ENCODE results near the gene HSD3B1. TPM values are rescaled to one million over a fixed set of nuclear protein-coding genes. Genes with fewer than 3 reads are reported as not detected.

The HSD3B1 gene
- total RNA-seq, 1 donor from 2014 or later: not detected

DNA sequence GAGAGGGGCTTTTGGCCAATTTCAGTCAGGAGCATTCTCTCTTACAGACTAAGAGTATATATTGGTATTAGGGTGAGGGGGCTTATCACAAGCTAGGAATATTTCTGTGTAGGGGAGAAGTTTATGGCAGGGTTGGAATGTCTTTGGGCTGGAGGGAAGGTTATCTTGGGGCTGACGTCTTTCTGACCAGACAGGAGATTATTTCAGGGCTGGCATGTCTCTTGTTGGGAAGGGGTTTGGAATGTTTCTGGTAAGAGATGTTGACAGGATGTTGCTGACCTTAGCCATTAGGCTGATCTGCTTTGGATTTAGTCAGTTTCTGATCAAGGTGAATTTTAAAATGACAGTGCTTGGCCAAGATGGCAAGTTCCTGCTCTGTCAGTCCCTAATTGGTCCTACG, 17.8 kb upstream of the HSD3B1 start:
- intact Hi-C loops (cut with DNase I): no loop called here
- no peaks in the 10 kb centered on the region for H3K9me3 ChIP-seq
- no peaks in the 10 kb centered on the region for H3K36me3 ChIP-seq
- no peak for DNase-seq (ENCODE audit: low spot score in 2 of 2)
- H3K27ac ChIP-seq: no peak overlapping the region
- TF ChIP-seq, protein P1, sequence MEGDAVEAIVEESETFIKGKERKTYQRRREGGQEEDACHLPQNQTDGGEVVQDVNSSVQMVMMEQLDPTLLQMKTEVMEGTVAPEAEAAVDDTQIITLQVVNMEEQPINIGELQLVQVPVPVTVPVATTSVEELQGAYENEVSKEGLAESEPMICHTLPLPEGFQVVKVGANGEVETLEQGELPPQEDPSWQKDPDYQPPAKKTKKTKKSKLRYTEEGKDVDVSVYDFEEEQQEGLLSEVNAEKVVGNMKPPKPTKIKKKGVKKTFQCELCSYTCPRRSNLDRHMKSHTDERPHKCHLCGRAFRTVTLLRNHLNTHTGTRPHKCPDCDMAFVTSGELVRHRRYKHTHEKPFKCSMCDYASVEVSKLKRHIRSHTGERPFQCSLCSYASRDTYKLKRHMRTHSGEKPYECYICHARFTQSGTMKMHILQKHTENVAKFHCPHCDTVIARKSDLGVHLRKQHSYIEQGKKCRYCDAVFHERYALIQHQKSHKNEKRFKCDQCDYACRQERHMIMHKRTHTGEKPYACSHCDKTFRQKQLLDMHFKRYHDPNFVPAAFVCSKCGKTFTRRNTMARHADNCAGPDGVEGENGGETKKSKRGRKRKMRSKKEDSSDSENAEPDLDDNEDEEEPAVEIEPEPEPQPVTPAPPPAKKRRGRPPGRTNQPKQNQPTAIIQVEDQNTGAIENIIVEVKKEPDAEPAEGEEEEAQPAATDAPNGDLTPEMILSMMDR (IDR thresholded peaks at IDR 0.05): no peak
- H3K4me1 ChIP-seq: no peaks in the 10 kb centered on the region
- no peak overlapping the region for H3K4me3 ChIP-seq
- no peaks in the 10 kb centered on the region for H3K27me3 ChIP-seq

DNA sequence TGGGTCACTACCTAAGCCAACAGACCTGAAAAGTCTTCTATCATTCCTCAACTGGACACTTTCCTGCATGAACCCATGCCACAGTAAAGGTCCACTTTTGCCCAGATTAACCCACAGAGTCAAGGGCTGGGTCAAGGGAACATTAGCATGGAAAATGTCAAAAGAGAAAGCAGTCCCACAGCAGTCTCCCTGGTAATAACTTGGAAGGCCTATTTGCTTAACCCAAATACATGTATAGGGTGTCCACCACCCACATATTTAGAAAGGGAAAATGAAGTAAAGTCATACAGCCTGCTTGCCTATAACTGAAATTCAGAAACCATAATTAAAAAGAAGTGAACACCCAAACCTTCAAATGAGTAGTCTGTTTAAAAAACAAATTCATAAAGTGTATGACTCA, 16.1 kb upstream of the HSD3B1 start:
- H3K36me3 ChIP-seq: no peaks in the 10 kb centered on the region
- no peak for DNase-seq (ENCODE audit: low spot score in 2 of 2)
- TF ChIP-seq, protein P1 (IDR thresholded peaks at IDR 0.05): no peak
- no peaks in the 10 kb centered on the region for H3K4me1 ChIP-seq
- H3K27me3 ChIP-seq: no peaks in the 10 kb centered on the region
- no peak overlapping the region for H3K4me3 ChIP-seq
- intact Hi-C loops (cut with DNase I): no loop called here
- H3K27ac ChIP-seq: no peak overlapping the region
- H3K9me3 ChIP-seq: peaks cover 0 to 3% of the 10 kb centered on the region in 2 donors

DNA sequence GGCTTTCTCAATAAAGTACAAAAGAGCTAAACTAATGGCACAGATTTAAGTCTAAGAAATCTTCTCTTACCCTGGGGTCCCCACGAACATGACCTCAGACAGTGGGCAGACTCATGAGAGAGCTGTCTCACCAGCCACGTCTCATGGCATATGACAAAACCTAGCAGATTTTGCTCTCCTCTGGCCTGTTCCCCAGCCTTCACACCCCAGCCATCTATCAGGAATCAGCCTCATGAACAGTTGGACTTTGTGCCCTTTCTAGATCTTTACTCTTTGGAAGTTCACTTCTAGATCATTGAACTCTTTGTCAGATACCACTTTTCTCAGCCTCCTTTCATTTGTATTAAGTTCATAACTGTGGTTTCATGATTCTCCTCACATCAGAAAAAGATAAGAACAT, 14.2 kb upstream of the HSD3B1 start:
- TF ChIP-seq, protein P1 (IDR thresholded peaks at IDR 0.05): no peak
- Histone ChIP-seq H3K4me3 (no peak overlapping the region), H3K27me3 (no peaks in the 10 kb centered on the region), H3K9me3 (peaks cover 0 to 8% of the 10 kb centered on the region in 2 donors), H3K4me1 (no peaks in the 10 kb centered on the region), H3K27ac (no peak overlapping the region), H3K36me3 (no peaks in the 10 kb centered on the region)
- DNase-seq (ENCODE audit: low spot score in 2 of 2): no peak
- intact Hi-C loops (cut with DNase I): no loop called here

DNA sequence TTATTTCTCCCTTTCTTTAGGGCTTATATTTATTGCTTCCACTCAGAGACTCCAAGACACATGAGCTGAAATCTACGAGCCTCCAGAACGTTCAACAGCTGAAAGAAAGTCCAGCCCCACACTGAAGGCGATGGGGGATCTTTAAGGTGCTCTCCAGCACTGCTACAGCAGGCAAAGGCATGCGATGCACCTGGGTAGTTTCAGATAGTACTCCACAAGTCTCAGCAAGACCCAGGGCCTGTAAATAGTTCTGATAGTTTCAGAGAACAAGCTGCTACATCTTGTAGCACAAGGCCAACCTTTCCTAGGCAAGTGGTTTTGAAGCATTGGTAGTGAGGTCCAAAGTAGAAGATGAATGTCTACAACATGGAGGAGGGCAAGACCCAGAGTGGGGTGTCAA, 2.2 kb upstream of the HSD3B1 start:
- H3K4me1 ChIP-seq: no peaks in the 10 kb centered on the region
- intact Hi-C loops (cut with DNase I): no loop called here
- no peak for DNase-seq (ENCODE audit: low spot score in 2 of 2)
- H3K4me3 ChIP-seq: no peak overlapping the region
- no peaks in the 10 kb centered on the region for H3K36me3 ChIP-seq
- TF ChIP-seq, protein P1 (IDR thresholded peaks at IDR 0.05): no peak
- no peak overlapping the region for H3K27ac ChIP-seq
- no peaks in the 10 kb centered on the region for H3K9me3 ChIP-seq
- H3K27me3 ChIP-seq: no peaks in the 10 kb centered on the region

DNA sequence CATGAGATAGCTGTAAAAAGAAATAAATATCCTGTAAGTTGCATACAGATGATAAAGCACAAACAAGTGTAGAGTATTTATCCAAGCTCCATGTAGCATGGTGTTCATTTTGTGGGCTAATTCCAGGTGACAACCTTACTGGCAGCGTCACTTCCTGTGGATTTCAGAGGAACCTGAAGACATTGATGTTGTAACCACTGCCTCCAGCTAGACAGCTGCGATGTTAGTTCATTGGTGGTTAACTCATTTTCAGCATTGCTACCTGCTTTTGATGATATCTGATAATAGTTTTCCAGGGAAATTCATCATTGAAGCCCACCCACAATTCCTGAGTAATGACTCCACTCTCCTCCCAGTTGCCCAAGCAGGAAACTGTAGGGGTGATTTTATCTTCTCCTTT, 3.0 kb downstream of the HSD3B1 start:
- no peaks in the 10 kb centered on the region for H3K9me3 ChIP-seq
- DNase-seq (ENCODE audit: low spot score in 2 of 2): no peak
- no peaks in the 10 kb centered on the region for H3K36me3 ChIP-seq
- no peaks in the 10 kb centered on the region for H3K27me3 ChIP-seq
- no peak overlapping the region for H3K27ac ChIP-seq
- intact Hi-C loops (cut with DNase I): no loop called here
- H3K4me1 ChIP-seq: no peaks in the 10 kb centered on the region
- no peak overlapping the region for H3K4me3 ChIP-seq
- TF ChIP-seq, protein P1 (IDR thresholded peaks at IDR 0.05): no peak

DNA sequence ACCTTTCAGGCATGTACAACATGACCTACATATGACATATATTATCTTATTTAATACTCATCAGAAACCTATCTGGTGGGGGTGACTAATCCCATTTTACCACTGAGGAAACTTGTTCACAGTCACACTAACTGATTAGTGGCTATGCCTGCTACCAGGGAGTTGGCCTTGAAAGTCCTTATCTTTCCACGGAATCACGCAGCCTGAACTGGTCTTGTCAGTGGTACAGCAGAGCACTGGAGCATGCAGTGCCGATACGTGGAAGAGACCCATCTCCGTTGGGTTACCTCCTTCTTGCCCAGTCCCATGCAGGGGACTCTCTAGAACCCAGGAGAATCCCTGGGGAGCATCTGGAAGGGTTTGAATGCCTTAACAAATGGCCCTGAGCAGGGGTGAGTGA, 8.2 kb downstream of the HSD3B1 start:
- Histone ChIP-seq H3K27ac (no peak overlapping the region), H3K4me1 (no peaks in the 10 kb centered on the region), H3K36me3 (no peaks in the 10 kb centered on the region), H3K9me3 (no peaks in the 10 kb centered on the region), H3K27me3 (no peaks in the 10 kb centered on the region), H3K4me3 (no peak overlapping the region)
- TF ChIP-seq, protein P1 (IDR thresholded peaks at IDR 0.05): no peak
- intact Hi-C loops (cut with DNase I): no loop called here
- no peak for DNase-seq (ENCODE audit: low spot score in 2 of 2)
